GM21367 (cell line): Measurements from ENCODE around the gene PLEKHG5.
"Not testable (repeated sequence)": the region's sequence is repeated elsewhere in the genome, so short reads cannot be mapped to it uniquely, and the experiment has no call there.

Experiments used
- ATAC-seq: cut with Tn5 transposase; IDR thresholded peaks from one replicate; pipeline ENCODE4 v1.9.1; 2021; ENCODE audit not compliant: unreplicated experiment

Gene PLEKHG5

DNA sequence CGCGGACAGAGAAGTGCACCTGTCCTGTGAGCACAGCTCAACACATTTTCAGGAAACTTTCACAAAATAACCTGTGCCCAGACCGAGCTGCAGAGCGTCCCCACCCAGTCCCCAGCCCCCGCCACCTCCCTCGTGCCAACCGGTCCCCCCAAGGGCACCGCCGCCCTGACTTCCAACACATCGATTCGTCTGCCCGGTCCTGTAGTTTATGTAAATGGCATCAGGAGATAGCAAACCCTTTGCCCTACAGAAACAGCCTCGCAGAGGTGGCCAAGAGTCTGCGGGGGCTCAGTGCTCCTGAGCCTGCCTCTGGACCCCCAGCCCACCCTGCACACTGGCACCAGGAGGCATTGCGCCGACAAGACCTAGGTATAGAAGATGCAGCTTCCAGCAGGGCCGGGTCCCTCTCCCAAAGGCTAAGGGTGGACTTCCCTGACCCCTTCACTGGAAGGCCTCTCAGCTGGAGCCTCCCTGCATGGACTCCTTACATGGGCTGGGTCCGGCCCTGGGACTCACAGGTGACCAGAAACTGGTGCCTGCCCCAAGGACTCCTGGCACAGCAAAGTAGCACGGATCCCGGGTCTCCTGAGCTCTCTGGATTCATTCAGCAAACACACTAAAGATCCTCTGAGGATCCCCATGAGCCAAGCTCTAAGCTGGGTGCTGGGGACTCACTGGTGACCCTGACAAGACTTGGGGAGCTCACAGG lies 6.6 kb upstream of the PLEKHG5 start:
- ATAC-seq, result no peak

DNA sequence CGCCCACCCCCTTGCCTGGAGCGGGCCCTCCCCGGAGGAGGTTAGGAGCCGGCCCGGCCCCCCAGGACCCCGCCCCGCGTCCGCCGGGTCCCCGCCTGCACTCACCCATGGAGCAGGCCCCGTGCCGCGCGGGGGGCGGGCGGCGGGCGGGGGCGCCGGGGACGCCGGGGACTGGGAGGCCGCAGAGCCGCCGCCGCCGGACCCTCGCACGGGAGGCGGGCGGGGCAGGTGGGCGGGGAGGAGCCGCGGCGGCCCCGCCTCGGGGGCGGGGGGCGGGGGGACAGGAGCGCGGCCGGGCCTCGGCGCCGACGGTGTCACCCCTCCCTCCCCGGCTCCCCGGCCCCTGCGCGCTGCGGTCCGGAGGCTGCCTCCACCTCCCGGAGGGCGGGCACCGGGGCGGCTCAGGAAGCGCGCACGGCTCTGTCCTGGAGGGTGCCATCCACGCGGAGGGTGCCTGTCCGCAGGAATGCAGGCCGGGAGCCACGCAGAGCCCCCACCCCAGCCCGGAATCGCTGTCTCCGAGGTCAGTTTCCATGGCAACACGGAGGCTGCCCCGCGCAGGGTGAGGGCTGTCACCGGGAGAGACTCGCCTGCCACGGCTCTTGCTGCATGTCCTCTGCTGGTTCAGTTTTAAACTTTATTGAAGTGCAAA lies 5.9 kb upstream of the PLEKHG5 start:
- no peak for ATAC-seq

DNA sequence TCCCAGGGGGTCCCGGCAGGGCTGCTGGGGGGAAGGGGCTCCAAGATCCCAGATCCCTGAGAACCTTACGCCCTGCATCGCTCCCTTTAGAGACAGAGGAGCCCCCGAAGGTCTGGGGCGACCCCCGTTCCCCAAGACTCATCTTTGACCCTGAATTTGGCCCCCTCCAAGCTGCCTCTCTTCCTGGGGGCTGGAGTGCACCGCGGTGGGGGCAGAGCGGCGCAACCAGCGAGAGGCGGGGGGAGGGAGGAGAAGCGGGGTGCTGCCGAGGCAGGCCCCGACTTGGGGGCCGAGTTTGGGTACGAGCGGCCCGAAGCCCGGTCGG lies 5.4 kb upstream of the PLEKHG5 start:
- no peak for ATAC-seq

DNA sequence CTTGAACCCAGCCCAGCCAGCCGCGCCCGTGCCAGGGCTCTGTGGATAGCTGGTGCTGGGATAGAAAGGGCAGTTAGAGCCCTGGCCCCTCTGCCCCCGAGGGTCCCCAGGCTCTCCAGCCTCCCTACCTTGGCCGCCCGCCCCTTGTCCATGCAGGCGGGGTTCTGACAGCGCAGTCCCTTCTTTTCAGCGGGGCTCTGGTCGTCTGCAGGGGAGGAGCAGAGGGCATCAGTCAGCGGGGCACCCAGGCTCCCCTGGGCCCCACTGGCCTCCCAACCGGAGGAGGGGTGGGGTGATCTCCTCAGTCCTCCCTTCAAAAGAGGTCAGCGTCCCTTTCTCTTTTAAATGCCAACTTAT lies 4.9 kb upstream of the PLEKHG5 start:
- no peak for ATAC-seq

DNA sequence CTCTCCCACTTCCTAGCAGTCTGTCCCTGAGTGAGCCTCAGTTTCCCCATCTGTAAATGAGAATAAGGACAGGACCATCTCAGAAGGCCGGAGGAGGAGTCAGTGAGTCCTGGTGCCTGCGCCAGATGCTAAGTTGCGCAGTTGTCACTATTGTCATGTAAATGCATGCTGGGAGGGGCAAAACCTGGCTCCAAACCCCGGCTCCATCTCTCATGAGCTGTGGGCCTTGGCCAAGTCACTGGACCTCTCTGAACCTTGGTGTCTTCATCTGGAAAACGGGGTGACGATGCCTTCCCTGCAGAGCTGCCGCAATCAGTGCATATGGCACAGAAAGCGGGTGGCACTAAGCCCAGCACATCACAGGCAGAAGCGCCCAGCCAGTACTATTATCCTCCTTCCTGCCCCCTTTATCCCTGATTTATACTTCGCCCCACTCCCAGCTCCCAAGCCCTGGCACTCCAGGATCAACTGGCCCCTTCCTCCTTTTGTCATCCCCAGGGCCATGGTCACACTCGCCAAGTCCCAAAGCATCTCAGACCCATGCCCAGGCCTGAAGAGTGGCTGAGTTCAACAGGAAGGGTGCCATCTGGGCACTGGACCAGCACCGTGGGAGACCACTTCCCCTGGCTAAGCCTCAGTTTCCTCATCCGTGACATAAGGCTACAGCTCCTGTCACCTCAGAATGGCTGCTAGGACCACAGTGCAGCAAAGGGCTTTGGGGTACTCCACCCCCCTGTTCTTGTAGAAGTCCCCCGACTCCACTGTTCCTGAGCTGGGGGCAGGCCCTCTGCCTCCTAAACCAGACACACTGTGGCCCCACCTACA lies 4.3 kb upstream of the PLEKHG5 start:
- ATAC-seq, result no peak

DNA sequence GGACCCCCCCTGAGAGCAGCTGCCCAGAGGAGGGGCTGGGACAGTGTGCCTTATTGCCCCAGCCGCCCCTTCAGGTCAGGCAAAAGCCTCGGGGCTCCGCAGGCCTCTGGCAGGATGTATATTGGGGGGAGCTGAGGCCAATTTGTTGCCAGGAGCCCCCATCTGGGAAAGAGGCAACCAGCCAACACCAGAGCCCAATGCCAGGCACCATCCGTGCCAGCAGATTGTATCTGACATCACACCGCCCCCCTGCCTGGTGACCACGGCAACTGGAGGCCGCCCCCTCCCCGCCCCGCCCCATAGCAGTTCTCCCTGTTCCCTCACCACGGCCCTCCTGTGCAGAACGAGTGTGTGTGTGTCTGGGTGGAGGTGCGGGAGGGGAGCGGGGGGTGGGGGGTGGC lies 3.6 kb upstream of the PLEKHG5 start:
- ATAC-seq, result no peak

DNA sequence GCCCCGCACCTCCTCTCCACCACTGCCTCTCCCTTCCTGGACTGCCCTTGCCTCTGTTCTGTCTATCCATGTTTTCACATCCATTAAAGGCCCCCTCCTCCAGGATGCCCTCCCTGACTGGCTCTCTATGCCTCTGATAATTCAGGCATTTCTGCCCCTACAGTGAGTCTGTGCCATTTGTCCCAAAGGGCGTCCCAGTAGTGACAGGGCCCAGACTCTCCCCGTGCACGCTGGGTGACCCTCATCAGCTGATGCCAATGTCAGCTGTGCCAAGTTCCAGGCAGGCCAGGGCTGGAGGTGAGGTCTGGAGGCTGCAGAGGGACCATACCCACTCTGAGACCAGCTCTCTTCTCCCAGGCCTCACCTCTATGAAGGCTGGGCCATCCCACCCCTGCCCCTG lies 3.2 kb upstream of the PLEKHG5 start:
- ATAC-seq, result no peak

DNA sequence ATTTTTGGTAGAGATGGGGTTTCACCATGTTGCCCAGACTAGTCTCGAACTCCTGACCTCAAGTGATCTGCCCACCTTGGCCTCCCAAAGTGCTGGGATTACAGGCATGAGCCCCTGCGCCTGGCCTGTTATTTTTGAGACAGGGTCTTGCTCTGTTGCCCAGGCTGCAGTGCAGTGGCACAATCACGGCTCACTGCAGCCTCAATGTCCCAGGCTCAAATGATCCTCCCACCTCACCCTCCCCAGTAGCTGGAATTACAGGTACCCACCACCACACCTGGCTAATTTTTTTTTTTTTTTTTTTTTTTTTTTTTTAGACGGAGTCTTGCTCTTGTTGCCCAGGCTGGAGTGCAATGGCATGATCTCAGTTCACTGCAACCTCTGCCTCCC lies 2.4 kb upstream of the PLEKHG5 start:
- ATAC-seq, result not testable (repeated sequence)

DNA sequence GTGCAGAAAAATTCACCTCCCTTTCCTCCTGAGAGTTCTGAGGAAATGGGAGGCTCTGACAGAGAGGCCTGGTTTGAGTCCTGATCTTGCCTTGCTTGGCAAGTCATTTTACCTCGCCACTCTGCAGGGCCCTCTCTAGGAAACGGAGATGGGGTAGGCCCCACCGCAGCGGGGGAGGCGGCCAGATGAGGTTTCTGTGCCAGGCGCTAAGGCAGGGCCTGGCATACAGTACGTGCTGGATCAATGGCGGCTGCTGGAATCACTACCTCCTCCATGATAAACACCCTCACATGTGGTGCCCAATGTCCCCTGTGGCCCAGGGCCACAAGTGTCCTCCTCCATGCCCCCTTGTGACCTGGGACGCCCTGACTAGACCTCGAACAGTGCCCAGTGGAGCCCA lies 499 bp upstream of the PLEKHG5 start:
- ATAC-seq, result no peak

DNA sequence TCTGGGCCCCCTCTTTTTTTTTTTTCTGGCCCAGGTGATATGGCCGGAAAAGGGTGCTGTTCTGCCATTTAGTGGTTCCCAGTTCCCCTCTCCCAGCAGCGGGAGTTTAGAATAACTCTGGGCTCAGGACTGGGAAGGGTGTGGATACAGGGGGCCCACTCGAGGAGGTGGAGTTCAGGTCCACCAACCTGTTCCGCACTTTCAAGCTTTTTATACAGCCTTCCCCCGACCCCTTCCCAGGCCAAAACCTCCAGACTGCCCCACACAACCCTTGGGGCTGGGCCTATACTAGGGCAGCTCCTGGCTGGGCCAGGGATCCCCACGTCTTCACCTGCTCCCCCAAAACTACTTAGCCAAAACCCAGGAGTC lies 402 bp downstream of the PLEKHG5 start:
- ATAC-seq, result no peak

DNA sequence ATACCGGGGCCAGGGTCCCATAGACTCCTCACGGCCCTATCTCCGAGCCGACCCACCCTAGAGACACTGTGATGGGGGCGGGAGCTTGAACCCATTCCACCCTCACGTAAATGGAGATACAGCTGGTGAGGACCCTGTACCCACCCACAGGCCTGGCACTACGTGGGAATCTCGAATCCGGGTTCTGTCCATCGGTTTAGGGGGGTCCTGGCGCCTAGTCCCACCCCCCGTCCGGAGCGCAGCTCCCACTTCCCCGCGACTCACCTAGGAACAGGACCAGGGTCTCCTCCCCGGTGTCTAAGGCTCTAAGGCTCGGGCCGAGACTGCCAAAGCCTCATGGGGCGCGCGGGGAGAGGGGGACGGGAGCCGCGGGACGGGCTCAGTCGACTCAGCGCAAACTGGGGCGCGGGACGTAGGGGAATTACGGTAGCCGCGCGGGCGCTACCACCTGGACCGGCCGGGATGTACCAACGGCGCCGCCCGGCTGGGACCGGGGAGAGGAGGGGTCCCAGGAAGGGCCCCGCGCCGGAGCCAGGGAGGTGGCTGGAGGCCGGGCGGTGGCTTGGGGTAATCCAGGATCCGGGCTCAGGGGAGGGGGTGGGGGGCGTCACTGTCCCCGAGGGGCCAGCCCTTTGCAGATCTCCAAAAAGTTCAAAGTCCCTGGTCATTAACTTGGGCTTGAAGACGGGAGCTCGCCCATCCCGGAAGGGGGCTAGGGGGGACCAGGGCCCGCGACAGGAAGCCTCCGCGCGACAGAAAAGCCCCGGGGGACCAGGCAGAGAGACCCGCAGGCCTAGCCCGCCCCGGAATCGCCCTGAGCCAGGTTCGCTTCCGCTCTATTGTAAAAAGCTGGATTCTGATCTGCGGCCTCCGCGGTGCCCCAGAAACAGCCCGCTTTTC lies 1.0 kb downstream of the PLEKHG5 start:
- ATAC-seq, result no peak

DNA sequence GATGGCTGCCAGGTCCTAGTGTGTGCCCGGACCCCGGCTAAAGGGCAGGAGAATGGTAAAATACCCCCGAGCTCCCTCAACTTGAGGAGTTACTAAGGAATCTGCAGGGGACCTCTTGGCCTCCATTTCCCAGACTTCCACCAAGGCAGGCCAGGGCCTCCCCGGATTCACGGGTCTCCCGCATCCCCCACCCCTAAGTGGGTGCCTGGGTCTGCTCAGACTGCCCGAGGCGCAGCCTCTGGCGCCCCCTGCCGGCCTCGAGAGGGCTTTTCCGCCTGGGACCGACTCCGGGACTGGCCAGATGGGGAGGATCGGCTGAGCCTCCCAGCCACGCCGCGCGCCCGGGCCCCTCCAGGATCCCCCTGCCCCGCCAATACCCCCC lies 1.7 kb downstream of the PLEKHG5 start:
- no peak for ATAC-seq

DNA sequence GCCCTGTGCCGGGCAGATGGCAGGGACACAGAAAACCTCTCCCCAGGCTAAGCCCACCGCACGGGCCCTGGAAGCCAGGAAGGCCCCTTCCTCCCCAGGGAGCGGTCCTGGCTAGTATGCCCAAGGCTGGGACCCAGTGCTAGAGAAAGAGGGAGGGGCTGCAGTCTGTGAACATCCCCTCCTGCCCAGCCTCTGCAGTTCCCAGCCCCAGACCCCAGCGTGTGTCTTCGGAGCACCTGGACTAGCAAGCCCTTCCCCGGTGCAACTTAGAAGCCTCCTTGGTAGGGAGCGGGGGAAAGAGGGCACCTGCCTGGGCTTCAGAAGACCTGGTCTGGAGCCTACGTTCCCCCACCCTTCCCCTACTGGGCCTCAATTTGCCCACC lies 2.1 kb downstream of the PLEKHG5 start:
- ATAC-seq, result no peak

DNA sequence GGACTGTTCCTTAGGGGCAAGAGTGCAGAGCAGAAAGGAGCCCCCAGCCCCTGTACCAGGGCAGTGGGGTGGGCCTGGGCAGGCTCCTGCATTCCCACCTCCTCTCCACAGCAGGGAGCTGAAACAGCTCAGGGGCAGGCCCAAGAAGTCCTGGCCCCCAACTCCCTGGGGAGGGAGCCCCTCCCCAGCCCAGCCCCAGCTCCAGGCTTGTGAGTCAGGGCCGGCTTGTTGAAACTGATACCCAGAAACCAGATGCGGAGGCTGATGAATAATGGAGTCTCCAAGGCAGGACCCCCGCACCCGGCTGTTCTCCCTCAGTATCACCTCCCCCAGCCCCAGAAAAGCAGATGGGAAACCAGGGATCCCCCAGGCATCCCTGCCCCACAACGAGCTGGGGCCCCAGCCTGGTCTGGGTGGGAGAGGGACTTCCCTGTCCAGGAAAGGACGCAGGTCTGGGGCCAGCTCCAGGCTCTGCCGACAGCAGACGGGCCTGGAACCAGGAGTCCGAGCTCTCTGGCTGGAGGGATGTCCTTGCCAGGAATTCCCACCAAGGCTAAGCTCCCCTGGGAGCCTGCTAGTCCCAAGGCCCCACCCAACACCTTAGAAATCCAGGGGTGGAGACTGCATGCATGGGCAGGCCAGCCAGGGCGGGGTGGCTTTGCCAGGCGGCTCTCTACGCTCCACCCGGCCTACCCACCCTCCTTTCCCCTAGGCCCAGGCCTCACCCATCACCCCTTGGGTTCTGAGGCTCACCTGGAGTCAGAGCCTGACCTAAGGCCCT lies 2.7 kb downstream of the PLEKHG5 start:
- no peak for ATAC-seq

DNA sequence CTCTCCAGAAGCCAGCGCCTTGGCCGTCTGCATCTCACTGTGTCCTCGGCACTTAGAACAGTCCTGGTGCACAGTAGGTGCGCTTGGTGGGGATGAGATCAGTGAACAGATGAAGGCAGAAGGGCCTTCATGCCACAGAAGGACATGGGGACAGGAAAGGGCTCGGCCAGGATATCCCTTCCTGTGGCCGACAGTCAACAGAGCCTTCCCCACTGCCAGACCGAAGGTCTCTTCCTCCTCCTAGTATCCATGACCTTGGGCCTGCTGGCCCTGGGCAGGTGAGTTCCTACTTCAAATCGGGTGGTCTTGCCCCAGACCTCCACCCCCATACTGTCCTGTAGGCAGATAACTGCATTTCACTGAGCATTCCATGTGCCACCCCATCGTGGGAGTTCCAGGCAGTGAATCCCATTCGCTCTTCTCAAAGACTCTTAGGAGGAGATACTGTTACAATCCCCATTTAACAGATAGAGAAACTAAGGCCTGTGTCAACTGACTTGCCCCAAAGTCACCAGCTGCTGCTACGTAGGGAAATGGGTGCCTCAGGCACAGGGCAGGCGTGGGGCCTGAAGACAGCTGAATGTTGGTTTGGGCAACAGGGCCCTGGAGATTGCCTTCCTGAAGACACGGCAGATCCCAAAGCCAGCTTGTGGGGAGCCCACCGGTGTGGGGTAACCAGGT lies 3.5 kb downstream of the PLEKHG5 start:
- no peak for ATAC-seq

DNA sequence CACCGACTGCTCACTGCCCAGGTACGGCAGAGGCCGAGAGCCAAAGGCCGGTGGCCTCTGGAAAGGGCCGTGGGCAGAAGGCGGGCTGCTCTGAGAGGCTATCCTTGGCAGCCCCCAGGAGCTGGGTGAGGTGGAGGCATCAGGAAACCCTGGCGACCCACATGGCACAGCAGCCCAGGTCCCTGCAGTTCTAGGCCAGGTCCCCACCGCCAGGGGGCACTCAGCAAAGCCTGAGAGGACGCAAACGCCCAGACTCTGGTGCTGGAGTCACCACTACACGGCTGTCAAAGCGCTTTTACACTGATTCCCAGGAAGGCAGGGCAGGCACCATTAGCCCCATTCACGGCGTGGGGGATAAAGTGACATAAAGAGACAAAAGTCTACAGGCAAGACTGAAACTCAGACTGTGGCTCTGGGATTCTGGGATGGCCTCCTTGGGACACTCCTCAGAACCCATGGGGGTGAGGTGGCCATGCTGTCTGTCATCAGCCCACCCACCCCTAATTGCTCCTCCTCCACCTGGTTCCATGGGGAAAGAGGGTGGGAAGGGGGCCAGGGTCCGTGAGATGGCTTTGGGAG lies 4.9 kb downstream of the PLEKHG5 start:
- ATAC-seq, result no peak

DNA sequence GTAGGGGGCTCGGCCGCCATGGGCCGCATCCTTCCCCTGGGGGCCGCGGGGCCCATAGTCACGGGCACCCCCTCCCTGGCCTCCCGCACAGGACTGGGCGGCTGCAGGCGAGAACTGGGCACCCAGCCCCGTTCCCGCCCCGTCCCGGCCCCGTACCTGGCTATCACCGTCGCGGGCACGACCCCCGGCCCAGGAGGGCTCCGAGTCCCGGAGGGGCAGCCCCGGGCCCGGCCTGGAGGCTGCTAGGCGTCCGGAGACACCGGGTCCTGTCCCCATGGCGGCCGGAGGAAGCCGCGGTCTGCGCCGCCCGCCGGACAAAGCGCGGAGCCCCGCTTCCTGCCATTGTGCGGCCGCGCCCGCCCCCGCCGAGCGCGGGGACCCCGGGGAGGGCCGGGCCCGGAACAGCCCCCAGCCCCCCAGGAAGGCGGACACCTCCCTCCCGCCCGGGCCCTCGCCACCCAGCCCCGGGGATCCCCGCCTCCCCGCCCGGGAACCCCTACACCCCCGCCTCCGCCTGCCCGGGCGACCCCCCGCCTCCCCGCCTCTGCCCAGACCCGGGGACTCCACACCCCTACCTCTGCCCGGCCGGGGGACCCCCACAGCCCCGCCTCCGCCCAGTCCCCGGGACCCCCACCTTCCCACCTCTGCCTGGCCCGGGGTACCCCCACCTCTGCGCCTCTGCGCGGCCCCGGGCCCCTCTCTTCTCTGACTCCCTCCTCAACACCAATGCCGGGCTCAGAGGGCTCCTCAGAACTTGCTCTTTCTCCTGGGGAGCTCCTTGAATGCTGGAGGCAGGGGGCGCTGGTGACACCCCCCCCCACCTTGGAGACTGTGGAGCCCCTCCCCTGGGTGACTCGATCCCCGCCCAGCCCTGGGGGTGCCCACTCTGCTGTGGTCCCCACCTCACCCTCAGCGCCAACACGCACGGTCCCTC lies 6.0 kb downstream of the PLEKHG5 start:
- no peak for ATAC-seq

DNA sequence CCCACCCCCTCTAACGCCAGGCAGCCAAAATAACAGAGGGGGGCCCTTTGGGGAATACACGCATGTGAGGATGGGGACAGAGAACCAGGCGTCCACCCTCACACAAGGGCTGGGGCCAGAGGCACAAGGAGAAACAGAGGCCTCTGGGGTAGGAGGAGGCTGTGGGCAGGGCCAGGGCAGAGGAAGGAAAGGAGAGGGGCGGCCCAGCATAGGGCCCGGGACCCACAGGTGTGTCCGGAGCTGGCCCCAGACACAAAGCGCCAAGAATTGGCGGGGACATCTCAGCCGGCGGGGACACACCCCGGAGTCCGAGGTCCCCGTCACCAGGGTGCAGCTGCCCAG lies 6.7 kb downstream of the PLEKHG5 start:
- ATAC-seq, result no peak

DNA sequence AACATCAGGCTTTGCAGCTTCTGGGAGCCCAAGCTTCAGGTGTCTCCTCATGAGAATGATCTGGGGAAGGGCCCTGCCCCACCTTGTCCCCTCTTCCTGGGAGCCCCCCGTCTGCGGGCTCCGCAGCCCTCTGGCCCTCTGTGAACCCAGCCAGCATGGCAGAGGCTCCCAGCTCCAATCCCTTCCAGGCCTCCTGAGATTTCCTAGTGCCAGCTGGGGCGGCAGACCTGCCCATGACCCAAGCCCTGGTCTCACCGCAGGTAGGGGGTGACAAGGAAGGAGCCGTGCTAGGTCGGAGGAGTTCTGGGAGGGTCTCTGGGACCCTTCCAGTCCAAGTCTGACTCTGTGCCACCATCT lies 7.7 kb downstream of the PLEKHG5 start:
- ATAC-seq, result no peak
